Panc1 (cell line): Measurements from ENCODE around the gene TRABD2B. TPM values are rescaled to one million over a fixed set of nuclear protein-coding genes. Genes with fewer than 3 reads are reported as not detected.

ENCODE experiments used
- ATAC-seq: fragments of 200-7000 bp; cut with Tn5 transposase; 2 replicates; pipeline ENCODE4 v1.9.1; 2020; ENCODE audit warnings: mild to moderate bottlenecking, moderate library complexity
- BruUV-seq: library from RNA; stranded (reverse); fragments of 400-500 nt; replicated peaks from 2 replicates; lab custom pipeline; 2021; lab: Mats Ljungman, UMichigan
- CTCF ChIA-PET: fragments of 300-600 bp; sonication (Branson Sonifier 250); formaldehyde crosslinking; loops from one replicate; lab custom pipeline; 2022; ENCODE audit warnings: antibody characterized with exemption; lab: Charles Lee
- POLR2A ChIA-PET: fragments of 300-600 bp; sonication (Branson Sonifier 250); formaldehyde crosslinking; loops from one replicate; lab custom pipeline; 2022; ENCODE audit warnings: antibody characterized with exemption; lab: Charles Lee
- DNase-seq: peaks from one replicate; pipeline ENCODE4 v3.0.0-alpha.2; 2010; ENCODE audit warnings: low read depth, low spot score
- H3K27ac ChIP-seq: 2 replicates; pipeline ENCODE4 v1.5.1; 2011; ENCODE audit warnings: mild to moderate bottlenecking, low read length, inconsistent platforms
- H3K27me3 ChIP-seq: fragments of 200-500 bp; sonication (Bioruptor generic); 2 replicates; pipeline ENCODE4 v1.6.0; 2014; ENCODE audit warnings: low read length, inconsistent platforms; ENCODE audit not compliant: control insufficient read depth, insufficient read depth
- H3K36me3 ChIP-seq: fragments of 200-500 bp; sonication (Bioruptor generic); 2 replicates; pipeline ENCODE4 v1.5.1; 2014; ENCODE audit warnings: inconsistent platforms, mild to moderate bottlenecking, low read length, moderate library complexity; ENCODE audit not compliant: control insufficient read depth, insufficient read depth
- H3K4me1 ChIP-seq: 2 replicates; pipeline ENCODE4 v1.5.1; 2011; ENCODE audit warnings: inconsistent platforms, mild to moderate bottlenecking, low read length, moderate library complexity; ENCODE audit not compliant: control insufficient read depth, insufficient read depth
- H3K4me3 ChIP-seq, 2 experiments: 2 replicates each; pipeline ENCODE4 v1.5.1; 2011 to 2012; ENCODE audit warnings: low read depth in 2 of 2, low read length in 2 of 2, mild to moderate bottlenecking in 2 of 2, inconsistent platforms in 1 of 2, moderate library complexity in 1 of 2
- H3K9me3 ChIP-seq: fragments of 200-500 bp; sonication (Bioruptor generic); 2 replicates; pipeline ENCODE4 v1.5.1; 2014; ENCODE audit warnings: low read depth, mild to moderate bottlenecking, inconsistent platforms, low read length, moderate library complexity; ENCODE audit not compliant: control insufficient read depth, insufficient read depth
- POLR2AphosphoS5 ChIP-seq: IDR thresholded peaks from 2 replicates; pipeline ENCODE4 v1.6.1; 2012; ENCODE audit warnings: mild to moderate bottlenecking, low read depth, low read length, moderate library complexity
- SIN3A ChIP-seq: IDR thresholded peaks from 2 replicates; pipeline ENCODE4 v1.6.1; 2012; ENCODE audit warnings: low read depth, mild to moderate bottlenecking, low read length, moderate library complexity, borderline replicate concordance; ENCODE audit not compliant: insufficient read depth
- TCF7L2 ChIP-seq: IDR thresholded peaks from 2 replicates; pipeline ENCODE4 v1.6.1; 2011; ENCODE audit warnings: mild to moderate bottlenecking, low read depth, low read length, inconsistent platforms
- in situ Hi-C: cut with HindIII; loops from 2 replicates; pipeline ENCODE4 v1.10.0; 2016; ENCODE audit warnings: low sequenced_read_pairs, low pct_unique_long_range_greater_than_20kb
- intact Hi-C: fragments of 100-400 bp; cut with micrococcal nuclease; formaldehyde crosslinking; loops from one replicate; pipeline ENCODE4 v1.10.0; 2022; ENCODE audit not compliant: unreplicated experiment
- total RNA-seq: library from RNA; stranded (reverse); gene quantifications from one replicate; pipeline ENCODE4 v1.2.1, GENCODE V29; 2021; ENCODE audit not compliant: unreplicated experiment
- TF ChIP-seq, protein P1 (sequence below), 2 experiments: IDR thresholded peaks; 2 replicates each; pipeline ENCODE4 v1.6.1; 2011 to 2012; ENCODE audit warnings: low read depth in 2 of 2, control low read depth in 1 of 2, low read length in 1 of 2, mild to moderate bottlenecking in 1 of 2, moderate library complexity in 1 of 2; ENCODE audit not compliant: insufficient read depth in 1 of 2
- TF ChIP-seq, protein P2 (sequence below): fragments of 450-650 bp; IDR thresholded peaks from 2 replicates; pipeline ENCODE4 v1.5.1; 2017; ENCODE audit warnings: mild to moderate bottlenecking

TRABD2B gene
- total RNA-seq, 1 experiment from 2014 or later = not detected

DNA sequence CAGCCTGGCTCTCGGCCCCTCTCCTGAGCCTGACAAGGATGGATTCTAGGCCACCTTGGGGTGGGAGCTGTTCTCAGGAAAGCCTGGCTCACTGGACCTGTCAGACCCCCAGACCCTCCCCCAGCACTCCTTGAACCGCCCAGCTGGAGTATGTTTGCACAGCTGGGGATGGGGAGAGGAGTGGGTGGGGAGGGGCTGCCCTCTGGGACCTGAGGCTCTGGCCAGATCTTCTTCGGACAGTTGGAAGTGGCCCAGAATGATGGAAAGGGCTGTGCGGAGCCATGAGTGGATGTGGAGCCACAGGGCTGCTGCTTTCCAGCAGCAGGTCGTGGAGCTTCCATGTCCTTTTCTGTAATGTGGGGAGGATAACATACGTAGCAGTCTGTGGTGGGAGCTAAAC is 43.0 kb upstream of the TRABD2B start:
- H3K36me3 ChIP-seq = no peaks in the 10 kb centered on the region
- BruUV-seq = no TSS peak
- no peak overlapping the region for H3K4me3 ChIP-seq
- POLR2A ChIA-PET = no interaction called here
- no peak for TF ChIP-seq POLR2AphosphoS5
- TF ChIP-seq, protein P1, sequence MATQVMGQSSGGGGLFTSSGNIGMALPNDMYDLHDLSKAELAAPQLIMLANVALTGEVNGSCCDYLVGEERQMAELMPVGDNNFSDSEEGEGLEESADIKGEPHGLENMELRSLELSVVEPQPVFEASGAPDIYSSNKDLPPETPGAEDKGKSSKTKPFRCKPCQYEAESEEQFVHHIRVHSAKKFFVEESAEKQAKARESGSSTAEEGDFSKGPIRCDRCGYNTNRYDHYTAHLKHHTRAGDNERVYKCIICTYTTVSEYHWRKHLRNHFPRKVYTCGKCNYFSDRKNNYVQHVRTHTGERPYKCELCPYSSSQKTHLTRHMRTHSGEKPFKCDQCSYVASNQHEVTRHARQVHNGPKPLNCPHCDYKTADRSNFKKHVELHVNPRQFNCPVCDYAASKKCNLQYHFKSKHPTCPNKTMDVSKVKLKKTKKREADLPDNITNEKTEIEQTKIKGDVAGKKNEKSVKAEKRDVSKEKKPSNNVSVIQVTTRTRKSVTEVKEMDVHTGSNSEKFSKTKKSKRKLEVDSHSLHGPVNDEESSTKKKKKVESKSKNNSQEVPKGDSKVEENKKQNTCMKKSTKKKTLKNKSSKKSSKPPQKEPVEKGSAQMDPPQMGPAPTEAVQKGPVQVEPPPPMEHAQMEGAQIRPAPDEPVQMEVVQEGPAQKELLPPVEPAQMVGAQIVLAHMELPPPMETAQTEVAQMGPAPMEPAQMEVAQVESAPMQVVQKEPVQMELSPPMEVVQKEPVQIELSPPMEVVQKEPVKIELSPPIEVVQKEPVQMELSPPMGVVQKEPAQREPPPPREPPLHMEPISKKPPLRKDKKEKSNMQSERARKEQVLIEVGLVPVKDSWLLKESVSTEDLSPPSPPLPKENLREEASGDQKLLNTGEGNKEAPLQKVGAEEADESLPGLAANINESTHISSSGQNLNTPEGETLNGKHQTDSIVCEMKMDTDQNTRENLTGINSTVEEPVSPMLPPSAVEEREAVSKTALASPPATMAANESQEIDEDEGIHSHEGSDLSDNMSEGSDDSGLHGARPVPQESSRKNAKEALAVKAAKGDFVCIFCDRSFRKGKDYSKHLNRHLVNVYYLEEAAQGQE (IDR thresholded peaks at IDR 0.05; ENCODE audit: insufficient read depth in 1 of 2, low read depth in 2 of 2, low read length in 1 of 2) = no peak
- TF ChIP-seq, protein P2, sequence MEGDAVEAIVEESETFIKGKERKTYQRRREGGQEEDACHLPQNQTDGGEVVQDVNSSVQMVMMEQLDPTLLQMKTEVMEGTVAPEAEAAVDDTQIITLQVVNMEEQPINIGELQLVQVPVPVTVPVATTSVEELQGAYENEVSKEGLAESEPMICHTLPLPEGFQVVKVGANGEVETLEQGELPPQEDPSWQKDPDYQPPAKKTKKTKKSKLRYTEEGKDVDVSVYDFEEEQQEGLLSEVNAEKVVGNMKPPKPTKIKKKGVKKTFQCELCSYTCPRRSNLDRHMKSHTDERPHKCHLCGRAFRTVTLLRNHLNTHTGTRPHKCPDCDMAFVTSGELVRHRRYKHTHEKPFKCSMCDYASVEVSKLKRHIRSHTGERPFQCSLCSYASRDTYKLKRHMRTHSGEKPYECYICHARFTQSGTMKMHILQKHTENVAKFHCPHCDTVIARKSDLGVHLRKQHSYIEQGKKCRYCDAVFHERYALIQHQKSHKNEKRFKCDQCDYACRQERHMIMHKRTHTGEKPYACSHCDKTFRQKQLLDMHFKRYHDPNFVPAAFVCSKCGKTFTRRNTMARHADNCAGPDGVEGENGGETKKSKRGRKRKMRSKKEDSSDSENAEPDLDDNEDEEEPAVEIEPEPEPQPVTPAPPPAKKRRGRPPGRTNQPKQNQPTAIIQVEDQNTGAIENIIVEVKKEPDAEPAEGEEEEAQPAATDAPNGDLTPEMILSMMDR = no peak
- no peak for TF ChIP-seq SIN3A
- TF ChIP-seq TCF7L2 = no peak
- H3K9me3 ChIP-seq = no peaks in the 10 kb centered on the region
- H3K27me3 ChIP-seq = no peaks in the 10 kb centered on the region; the same call in 1 of the 2 replicates
- DNase-seq (no peak), ATAC-seq (no peak)
- CTCF ChIA-PET = no interaction called here
- intact Hi-C loops (no loop called here), in situ Hi-C loops (no loop called here)
- no peak overlapping the region for H3K27ac ChIP-seq
- no peaks in the 10 kb centered on the region for H3K4me1 ChIP-seq

- DNase-seq (no peak), ATAC-seq (no peak)
- no peaks in the 10 kb centered on the region for H3K36me3 ChIP-seq
- H3K27me3 ChIP-seq = no peaks in the 10 kb centered on the region; the same call in 1 of the 2 replicates
- no peak overlapping the region for H3K4me3 ChIP-seq
- ChIA-PET CTCF (no interaction called here), POLR2A (no interaction called here)
- intact Hi-C loops = no loop called here
- no TSS peak for BruUV-seq
- no peaks in the 10 kb centered on the region for H3K4me1 ChIP-seq
- H3K27ac ChIP-seq = no peak overlapping the region
- in situ Hi-C loops = no loop called here
- TF ChIP-seq TCF7L2 (no peak), SIN3A (no peak), POLR2AphosphoS5 (no peak)
- TF ChIP-seq, protein P1 (IDR thresholded peaks at IDR 0.05; ENCODE audit: insufficient read depth in 1 of 2, low read depth in 2 of 2, low read length in 1 of 2) = no peak
- TF ChIP-seq, protein P2 = no peak
- no peaks in the 10 kb centered on the region for H3K9me3 ChIP-seq
These were observed 42.2 kb upstream of the TRABD2B start for GRCh38 chr1:48039088-48040054.
